Activated CD4-positive, alpha-beta memory T cell treated with anti-CD3 and anti-CD28 coated beads, Interleukin-2, amount 10 ng/mL, durations not matched to agents 7 days and 5 days (primary cell): ENCODE data around the gene PCNX1. TPM values are rescaled to one million over a fixed set of nuclear protein-coding genes. Genes with fewer than 3 reads are reported as not detected.

ENCODE experiments used
- CTCF ChIA-PET: fragments of 350-600 bp; sonication (Branson Sonifier 250); formaldehyde crosslinking; loops from one replicate; lab custom pipeline; 2021; ENCODE audit warnings: antibody characterized with exemption, inconsistent platforms; lab: Charles Lee
- POLR2A ChIA-PET: fragments of 350-600 bp; sonication (Branson Sonifier 250); formaldehyde crosslinking; loops from one replicate; lab custom pipeline; 2021; ENCODE audit warnings: antibody characterized with exemption; lab: Charles Lee
- DNase-seq: peaks from one replicate; pipeline ENCODE4 v3.0.0-alpha.2; 2020
- H3K27ac Mint-ChIP-seq: one replicate; pipeline ENCODE4 v1.8.0; 2021; ENCODE audit warnings: mild to moderate bottlenecking, mixed read lengths
- H3K27me3 Mint-ChIP-seq: one replicate; pipeline ENCODE4 v1.8.0; 2021; ENCODE audit warnings: mixed read lengths
- H3K36me3 Mint-ChIP-seq: one replicate; pipeline ENCODE4 v1.8.0; 2021; ENCODE audit warnings: low read depth, mixed read lengths
- H3K4me1 Mint-ChIP-seq: one replicate; pipeline ENCODE4 v1.8.0; 2021; ENCODE audit warnings: mixed read lengths
- H3K4me3 Mint-ChIP-seq: one replicate; pipeline ENCODE4 v1.8.0; 2021; ENCODE audit warnings: mild to moderate bottlenecking, mixed read lengths
- H3K9me3 Mint-ChIP-seq: one replicate; pipeline ENCODE4 v1.8.0; 2021; ENCODE audit warnings: mixed read lengths
- total RNA-seq, 2 experiments: library from RNA; stranded (reverse); gene quantifications; one replicate each; pipeline ENCODE4 v1.2.3, GENCODE V29; 2021

The PCNX1 gene
- total RNA-seq, 2 experiments from 2014 or later = 56.9 to 60.4 TPM

GRCh38 chr14:70881549-70882177, 25.6 kb upstream of the PCNX1 start:
- DNase-seq = no peak
- H3K27ac Mint-ChIP-seq = no peak overlapping the region
- H3K36me3 Mint-ChIP-seq = no peaks in the 10 kb centered on the region
- H3K4me1 Mint-ChIP-seq = peaks cover 49% of the 10 kb centered on the region
- peaks cover 3% of the 10 kb centered on the region for H3K27me3 Mint-ChIP-seq
- ChIA-PET POLR2A (interaction anchor here (1.0 to 1.4 kb wide), 2 partner anchors 8 to 52 kb away, joined by 3 read pairs; no protein-coding TSS in a partner anchor), CTCF (interaction anchor here (1.0 to 1.3 kb wide), 2 partner anchors 10 to 25 kb away, joined by 6 read pairs; partner anchors contain the start of gene PCNX1)
- H3K4me3 Mint-ChIP-seq = no peak overlapping the region
- no peaks in the 10 kb centered on the region for H3K9me3 Mint-ChIP-seq

- no peaks in the 10 kb centered on the region for H3K36me3 Mint-ChIP-seq
- no peak overlapping the region for H3K27ac Mint-ChIP-seq
- POLR2A ChIA-PET = interaction anchor here (1.1 to 7.0 kb wide), 4 partner anchors 11 to 51 kb away, joined by 3 to 91 read pairs (median 10); partner anchors contain the start of gene PCNX1
- H3K4me3 Mint-ChIP-seq = no peak overlapping the region
- peaks cover 3% of the 10 kb centered on the region for H3K27me3 Mint-ChIP-seq
- H3K4me1 Mint-ChIP-seq = peaks cover 62% of the 10 kb centered on the region
- CTCF ChIA-PET = interaction anchor here (1.0 to 4.9 kb wide), 3 partner anchors 24 to 64 kb away, joined by 6 to 32 read pairs (median 8); partner anchors contain the start of gene PCNX1
- DNase-seq = no peak
- H3K9me3 Mint-ChIP-seq = no peaks in the 10 kb centered on the region
Observed at GRCh38 chr14:70882776-70883492, 24.3 kb upstream of the PCNX1 start.

GRCh38 chr14:70884595-70885342, 22.5 kb upstream of the PCNX1 start:
- CTCF ChIA-PET = interaction anchor here (0.5 to 4.9 kb wide), 7 partner anchors 10 to 76 kb away, joined by 3 to 67 read pairs (median 4); partner anchors contain the start of genes MAP3K9 and PCNX1
- Mint-ChIP-seq H3K36me3 (no peaks in the 10 kb centered on the region), H3K4me1 (peaks cover 79% of the 10 kb centered on the region), H3K27ac (peak overlapping the region; percentile 94), H3K27me3 (peaks cover 3% of the 10 kb centered on the region), H3K9me3 (no peaks in the 10 kb centered on the region), H3K4me3 (peak overlapping the region; percentile 1)
- DNase-seq = no peak
- POLR2A ChIA-PET = interaction anchor here (0.6 to 7.0 kb wide), 16 partner anchors 10 to 71 kb away, joined by 3 to 91 read pairs (median 5); partner anchors contain the start of gene PCNX1

GRCh38 chr14:70885343-70886022, 21.8 kb upstream of the PCNX1 start:
- no peaks in the 10 kb centered on the region for H3K9me3 Mint-ChIP-seq
- DNase-seq = peak; percentile 41
- peaks cover 3% of the 10 kb centered on the region for H3K27me3 Mint-ChIP-seq
- peak overlapping the region; percentile 94 for H3K27ac Mint-ChIP-seq
- no peaks in the 10 kb centered on the region for H3K36me3 Mint-ChIP-seq
- H3K4me1 Mint-ChIP-seq = peaks cover 83% of the 10 kb centered on the region
- ChIA-PET POLR2A (interaction anchor here (0.9 to 7.0 kb wide), 19 partner anchors 9 to 87 kb away, joined by 3 to 91 read pairs (median 5); partner anchors contain the start of genes MAP3K9 and PCNX1), CTCF (interaction anchor here (0.5 to 4.9 kb wide), 7 partner anchors 10 to 76 kb away, joined by 3 to 67 read pairs (median 4); partner anchors contain the start of genes MAP3K9 and PCNX1)
- H3K4me3 Mint-ChIP-seq = no peak overlapping the region

GRCh38 chr14:70886421-70887206, 20.6 kb upstream of the PCNX1 start:
- H3K27ac Mint-ChIP-seq = peak overlapping the region; percentile 94

GRCh38 chr14:70887207-70887681, 20.0 kb upstream of the PCNX1 start:
- H3K4me1 Mint-ChIP-seq = peaks cover 92% of the 10 kb centered on the region
- peak overlapping the region; percentile 68 for H3K4me3 Mint-ChIP-seq
- peaks cover 2% of the 10 kb centered on the region for H3K27me3 Mint-ChIP-seq
- POLR2A ChIA-PET = interaction anchor here (0.5 to 7.0 kb wide), 20 partner anchors 7 to 78 kb away, joined by 3 to 91 read pairs (median 4); partner anchors contain the start of genes MAP3K9 and PCNX1
- peak overlapping the region; percentile 94 for H3K27ac Mint-ChIP-seq
- H3K36me3 Mint-ChIP-seq = no peaks in the 10 kb centered on the region
- H3K9me3 Mint-ChIP-seq = no peaks in the 10 kb centered on the region
- no peak for DNase-seq
- CTCF ChIA-PET = interaction anchor here (0.9 to 4.9 kb wide), 8 partner anchors 10 to 101 kb away, joined by 3 to 67 read pairs (median 5); partner anchors contain the start of genes MAP3K9 and PCNX1

More at GRCh38 chr14:70886421-70887206, 20.6 kb upstream of the PCNX1 start:
- ChIA-PET CTCF (interaction anchor here (0.9 to 4.9 kb wide), 8 partner anchors 11 to 102 kb away, joined by 3 to 67 read pairs (median 5); partner anchors contain the start of genes MAP3K9 and PCNX1), POLR2A (interaction anchor here (0.5 to 7.0 kb wide), 23 partner anchors 8 to 86 kb away, joined by 3 to 91 read pairs (median 5); partner anchors contain the start of genes MAP3K9 and PCNX1)
- H3K4me3 Mint-ChIP-seq = peak overlapping the region; percentile 68
- H3K4me1 Mint-ChIP-seq = peaks cover 90% of the 10 kb centered on the region
- peak; percentile 80 for DNase-seq
- H3K9me3 Mint-ChIP-seq = no peaks in the 10 kb centered on the region
- H3K36me3 Mint-ChIP-seq = no peaks in the 10 kb centered on the region
- peaks cover 3% of the 10 kb centered on the region for H3K27me3 Mint-ChIP-seq

GRCh38 chr14:70887737-70888499, 19.3 kb upstream of the PCNX1 start:
- peak overlapping the region; percentile 94 for H3K27ac Mint-ChIP-seq
- CTCF ChIA-PET = interaction anchor here (0.9 to 6.1 kb wide), 10 partner anchors 9 to 100 kb away, joined by 3 to 67 read pairs (median 5); partner anchors contain the start of genes MAP3K9 and PCNX1
- H3K36me3 Mint-ChIP-seq = no peaks in the 10 kb centered on the region
- peak overlapping the region; percentile 68 for H3K4me3 Mint-ChIP-seq
- no peak for DNase-seq
- no peaks in the 10 kb centered on the region for H3K9me3 Mint-ChIP-seq
- POLR2A ChIA-PET = interaction anchor here (0.7 to 7.0 kb wide), 22 partner anchors 9 to 78 kb away, joined by 3 to 91 read pairs (median 4); partner anchors contain the start of genes MAP3K9 and PCNX1
- peaks cover 93% of the 10 kb centered on the region for H3K4me1 Mint-ChIP-seq
- H3K27me3 Mint-ChIP-seq = peaks cover 3% of the 10 kb centered on the region

- Mint-ChIP-seq H3K9me3 (no peaks in the 10 kb centered on the region), H3K36me3 (no peaks in the 10 kb centered on the region), H3K4me1 (peaks cover 93% of the 10 kb centered on the region), H3K4me3 (no peak overlapping the region), H3K27me3 (peaks cover 3% of the 10 kb centered on the region), H3K27ac (peak overlapping the region; percentile 62)
- ChIA-PET CTCF (interaction anchor here (1.1 to 6.1 kb wide), 3 partner anchors 13 to 84 kb away, joined by 3 to 37 read pairs (median 5); partner anchors contain the start of gene PCNX1), POLR2A (interaction anchor here (1.0 to 7.0 kb wide), 8 partner anchors 17 to 71 kb away, joined by 3 to 91 read pairs (median 6); partner anchors contain the start of gene PCNX1)
- no peak for DNase-seq
Observed at GRCh38 chr14:70888681-70889175, 18.5 kb upstream of the PCNX1 start.

- Mint-ChIP-seq H3K4me3 (no peak overlapping the region), H3K9me3 (no peaks in the 10 kb centered on the region), H3K36me3 (no peaks in the 10 kb centered on the region), H3K27ac (no peak overlapping the region), H3K4me1 (peaks cover 94% of the 10 kb centered on the region), H3K27me3 (peaks cover 3% of the 10 kb centered on the region)
- CTCF ChIA-PET = interaction anchor here (1.1 to 6.1 kb wide), 3 partner anchors 12 to 83 kb away, joined by 3 to 37 read pairs (median 5); partner anchors contain the start of gene PCNX1
- DNase-seq = no peak
- POLR2A ChIA-PET = interaction anchor here (1.3 to 7.0 kb wide), 3 partner anchors 16 to 52 kb away, joined by 7 to 91 read pairs (median 10); partner anchors contain the start of gene PCNX1
Observed at GRCh38 chr14:70889555-70889954, 17.7 kb upstream of the PCNX1 start.
